SKM-1 (cell line): Measurements from ENCODE around the gene CSNK1A1.
"Not testable (repeated sequence)": the region's sequence is repeated elsewhere in the genome, so short reads cannot be mapped to it uniquely, and the experiment has no call there.

Experiments used
- DNase-seq: peaks from one replicate; lab custom pipeline; 2025; ENCODE audit not compliant: unreplicated experiment; lab: John Stamatoyannopoulos, UW

Gene CSNK1A1

DNA sequence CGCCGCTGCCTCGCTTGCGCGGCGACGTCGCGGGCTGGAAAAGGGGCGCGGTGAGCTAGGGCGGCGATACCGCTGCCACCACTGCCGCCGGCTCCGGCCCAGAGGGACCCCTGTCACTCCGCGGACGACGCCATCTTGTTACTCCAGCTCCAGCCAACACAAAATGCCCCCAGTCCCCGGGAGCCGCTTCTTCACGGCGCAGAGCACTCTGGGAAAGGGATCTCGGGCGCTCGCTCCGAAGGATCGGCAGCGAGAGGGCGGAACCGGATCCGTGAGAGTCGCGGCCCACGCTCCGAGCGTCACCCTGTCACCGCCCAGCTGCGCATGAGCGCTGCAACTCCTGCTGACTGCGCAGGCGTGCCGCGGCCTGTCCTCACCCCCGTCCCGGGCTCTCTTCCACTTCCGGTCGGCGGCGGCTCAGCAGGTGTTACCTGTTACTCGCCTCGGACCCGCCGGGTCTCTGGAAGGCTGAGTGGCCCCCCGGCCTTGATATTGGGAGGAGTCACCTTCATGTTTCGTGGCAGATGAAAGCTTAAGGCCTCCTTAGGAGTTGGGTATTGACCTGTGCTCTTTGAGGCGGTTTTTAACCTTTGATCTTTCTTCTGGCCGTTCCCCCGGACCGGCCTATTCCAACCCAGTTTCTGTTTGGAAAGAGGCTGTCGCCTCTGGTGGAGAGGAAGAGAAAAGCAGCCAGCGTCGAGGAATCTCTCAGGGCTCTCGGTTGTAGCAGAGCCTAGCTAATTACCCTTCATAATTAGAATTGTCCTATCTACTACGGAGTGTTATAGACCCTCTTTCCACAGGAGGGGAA, at the start of gene CSNK1A1:
Gene CSNK1A1 (minus strand): TSS at position 213 of the 811 bp plus-strand sequence. CDS start 475 bp downstream, outside the sequence.
- DNase-seq = peak; percentile 94

DNA sequence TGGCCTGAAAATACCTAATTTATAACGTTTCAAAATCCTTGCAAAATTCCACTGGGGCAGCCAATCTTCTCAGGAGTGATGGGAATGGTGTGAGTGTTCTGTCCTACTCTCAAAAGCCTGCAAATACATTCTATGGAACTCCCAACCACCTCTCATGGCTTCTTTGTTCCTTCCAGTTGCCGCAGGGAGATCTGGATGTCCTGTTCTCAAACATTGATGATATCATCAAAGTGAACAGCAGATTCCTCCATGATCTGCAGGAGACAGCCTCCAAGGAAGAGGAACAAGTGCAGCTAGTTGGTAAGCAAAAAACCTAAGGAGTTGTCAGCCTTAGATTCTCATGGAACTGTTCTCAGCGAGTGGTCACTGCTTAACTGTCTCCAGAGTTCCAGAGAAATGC, 49.7 kb upstream of the CSNK1A1 start:
- no peak for DNase-seq

- DNase-seq = no peak
Measured at GRCh38 chr5:149599375-149599774, 48.1 kb upstream of the CSNK1A1 start.

GRCh38 chr5:149598966-149599365, 47.7 kb upstream of the CSNK1A1 start:
- DNase-seq = no peak

DNA sequence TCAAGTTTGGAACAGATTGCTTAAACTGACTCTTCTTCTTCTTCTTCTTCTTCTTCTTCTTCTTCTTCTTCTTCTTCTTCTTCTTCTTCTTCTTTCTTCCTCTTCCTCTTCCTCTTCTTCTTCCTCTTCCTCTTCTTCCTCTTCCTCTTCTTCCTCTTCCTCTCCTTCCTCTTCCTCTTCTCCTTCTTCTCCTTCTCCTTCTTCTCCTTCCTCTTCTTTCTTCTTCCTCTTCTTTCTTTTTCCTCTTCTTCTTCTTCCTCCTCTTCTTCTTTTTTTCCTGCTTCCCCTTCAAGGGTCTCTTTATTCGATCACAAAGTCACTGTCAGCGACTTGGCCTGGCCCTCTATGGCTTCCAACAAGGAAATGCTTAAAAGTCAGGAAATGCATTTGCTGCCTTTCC, 47.0 kb upstream of the CSNK1A1 start:
- not testable (repeated sequence) for DNase-seq

GRCh38 chr5:149597618-149598017, 46.4 kb upstream of the CSNK1A1 start:
- DNase-seq = no peak

GRCh38 chr5:149596712-149597111, 45.5 kb upstream of the CSNK1A1 start:
- no peak for DNase-seq

DNA sequence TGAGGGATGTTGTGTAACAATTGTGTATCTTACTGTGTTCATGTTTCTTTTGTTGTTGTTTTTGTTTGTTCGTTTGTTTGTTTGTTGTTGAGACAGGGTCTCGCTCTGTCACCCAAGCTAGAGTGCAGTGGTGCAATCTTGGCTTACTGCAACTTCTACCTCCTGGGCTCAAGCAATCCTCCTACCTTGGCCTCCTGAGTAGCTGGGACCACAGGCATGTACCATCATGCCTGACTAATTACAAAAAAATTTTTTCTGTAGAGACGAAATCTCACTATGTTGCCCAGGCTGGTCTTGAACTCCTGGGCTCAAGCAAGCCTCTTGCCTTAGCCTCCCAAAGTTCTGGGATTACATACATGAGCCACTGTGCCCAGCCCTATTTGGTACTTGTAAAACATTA, 43.9 kb upstream of the CSNK1A1 start:
- not testable (repeated sequence) for DNase-seq

GRCh38 chr5:149594206-149594895, 43.1 kb upstream of the CSNK1A1 start:
- no peak for DNase-seq

DNA sequence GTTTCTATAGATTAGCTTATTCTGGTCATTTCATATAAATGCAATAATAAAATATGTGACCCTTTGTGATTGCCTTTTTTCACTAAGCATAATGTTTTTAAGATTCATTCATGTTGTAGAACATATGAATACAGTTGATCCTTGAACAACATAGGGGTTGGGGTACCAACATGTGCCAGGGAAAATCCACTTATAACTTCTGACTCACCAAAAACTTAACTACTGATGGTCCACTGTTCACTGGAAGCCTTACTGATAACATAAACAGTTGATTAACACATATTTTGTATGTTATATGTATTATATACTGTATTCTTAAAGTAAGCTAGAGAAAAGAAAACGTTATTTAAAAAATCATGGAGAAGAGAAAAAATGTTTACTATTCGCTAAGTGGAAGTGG, 42.1 kb upstream of the CSNK1A1 start:
- DNase-seq = no peak

DNA sequence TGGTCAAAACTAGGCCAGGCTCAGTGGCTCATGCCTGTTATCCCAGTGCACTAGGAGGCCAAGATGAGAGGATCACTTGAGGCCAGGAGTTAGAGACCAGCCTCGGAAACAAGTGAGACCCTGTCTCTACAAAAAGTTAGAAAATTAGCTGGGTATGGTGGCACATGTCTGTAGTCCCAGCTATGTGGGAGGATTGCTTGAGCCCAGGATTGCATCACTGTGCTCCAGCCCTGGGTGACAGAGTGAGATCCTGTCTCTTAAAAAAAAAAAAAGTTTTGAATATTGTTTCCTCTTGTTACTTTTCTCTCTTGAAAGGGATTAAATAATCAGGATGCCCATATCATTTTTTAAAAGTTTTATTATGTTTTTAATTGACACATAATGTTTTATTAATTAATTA, 37.7 kb upstream of the CSNK1A1 start:
- no peak for DNase-seq

DNA sequence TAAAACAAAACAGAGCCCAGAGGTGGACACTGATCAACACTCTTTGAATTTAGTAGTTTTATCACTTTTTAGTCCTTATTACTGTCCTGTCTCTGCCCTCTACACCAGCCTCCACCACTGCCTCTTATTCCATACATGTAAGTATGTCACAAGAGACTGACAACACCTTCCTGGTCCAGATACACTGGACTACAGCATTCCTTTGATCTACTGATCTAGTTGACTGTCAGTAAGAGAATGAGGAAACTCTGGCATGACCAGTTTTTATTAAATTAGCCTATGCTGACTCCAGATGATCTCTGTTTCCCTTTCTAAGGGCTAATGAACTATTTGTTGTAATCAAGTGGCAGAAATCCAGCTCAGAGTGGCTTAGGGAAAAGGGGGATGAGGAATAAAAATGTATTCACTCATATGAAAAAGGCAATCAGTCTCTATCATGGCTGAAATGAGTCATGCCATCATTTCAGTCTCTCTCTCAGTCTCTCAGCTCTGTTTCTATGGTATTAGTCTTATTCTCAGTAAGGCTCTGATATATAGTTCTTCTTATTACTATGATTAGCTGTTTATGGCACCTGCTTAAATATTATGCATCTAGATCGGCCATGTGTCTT, 35.6 kb upstream of the CSNK1A1 start:
- DNase-seq = no peak

- DNase-seq = no peak
Measured at GRCh38 chr5:149585910-149586309, 34.7 kb upstream of the CSNK1A1 start.

DNA sequence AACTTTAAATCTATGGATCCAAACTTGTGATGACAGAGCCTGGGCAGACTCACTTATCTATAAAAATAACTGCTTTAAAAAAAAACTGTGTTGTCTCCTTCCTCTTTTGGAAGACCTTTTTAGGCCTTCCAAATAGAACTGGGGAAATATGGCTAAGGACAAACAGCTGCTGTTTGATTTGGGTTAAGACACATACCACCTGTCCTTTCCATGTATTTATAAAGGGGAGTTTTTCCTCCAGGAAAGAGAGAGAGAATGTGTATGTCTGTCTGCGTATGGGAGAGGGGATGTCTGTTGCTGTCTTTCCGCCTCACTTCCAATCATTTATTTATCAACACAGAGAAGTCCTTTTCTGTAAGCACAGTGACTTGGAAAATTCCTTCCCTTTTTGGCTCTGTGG, 32.9 kb upstream of the CSNK1A1 start:
- no peak for DNase-seq

GRCh38 chr5:149583394-149583793, 32.2 kb upstream of the CSNK1A1 start:
- no peak for DNase-seq

DNA sequence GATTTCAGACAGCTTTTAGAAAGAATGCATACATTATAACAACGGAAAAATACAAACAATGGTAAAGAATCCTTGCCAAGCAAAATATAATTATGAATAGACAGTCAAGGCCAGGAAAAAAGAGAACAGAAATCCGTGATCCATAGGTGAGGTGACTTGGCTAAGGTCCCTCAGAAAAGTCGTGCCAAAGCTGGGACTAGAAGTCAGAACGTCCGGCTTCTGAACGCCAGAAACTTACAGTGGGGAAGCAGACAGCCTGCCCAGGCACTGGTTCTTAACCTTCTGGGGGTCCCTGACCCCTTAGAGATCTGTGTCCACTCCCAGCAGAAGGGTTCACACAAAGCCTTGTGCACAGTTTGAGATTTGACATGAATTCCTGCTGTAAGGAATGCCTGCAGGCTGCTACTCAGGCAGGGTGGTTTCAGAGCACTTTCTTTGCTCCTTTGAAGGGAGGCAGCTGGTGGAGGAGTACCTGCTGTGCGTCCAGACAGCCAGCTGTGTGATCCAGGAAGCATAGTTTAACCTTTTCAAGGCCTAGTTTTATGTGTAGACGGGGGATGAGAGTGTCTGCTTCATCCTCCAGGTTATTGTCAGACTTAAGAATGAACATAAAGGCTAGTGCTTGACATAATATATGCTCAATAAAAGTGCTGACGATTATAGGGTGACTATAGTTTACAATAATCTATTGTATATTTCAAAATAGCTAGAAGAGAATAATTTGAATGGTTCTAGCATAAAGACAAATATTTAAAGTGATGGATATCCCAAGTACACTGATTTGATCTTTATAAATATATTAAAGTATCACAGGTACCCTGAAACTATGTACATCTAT, 30.9 kb upstream of the CSNK1A1 start:
- DNase-seq = no peak

- DNase-seq = no peak
Measured at GRCh38 chr5:149581192-149581861, 30.1 kb upstream of the CSNK1A1 start, which contains the start of gene ARHGEF37. ARHGEF37 (plus strand) TSS chr5:149581498; CDS start chr5:149597770, 16,272 bp downstream.

DNA sequence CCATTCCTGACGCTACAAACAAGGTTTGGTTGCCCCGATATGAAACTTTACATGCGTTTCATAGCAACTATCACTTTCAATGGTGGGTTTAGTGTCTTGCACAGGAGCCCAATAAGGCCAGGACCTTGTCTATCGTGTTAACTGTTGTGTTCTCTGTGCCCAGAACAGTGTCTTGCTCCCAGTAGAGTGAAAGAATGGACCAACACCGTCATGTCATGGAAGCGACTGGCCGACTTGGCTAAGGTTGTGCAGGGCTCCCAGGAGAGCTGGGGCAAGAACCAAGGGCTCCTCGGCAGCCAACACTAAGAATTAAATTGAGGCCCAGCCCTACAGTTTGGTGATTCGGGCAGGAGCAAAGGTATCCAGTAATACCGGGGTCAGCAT, 29.6 kb upstream of the CSNK1A1 start:
- no peak for DNase-seq

DNA sequence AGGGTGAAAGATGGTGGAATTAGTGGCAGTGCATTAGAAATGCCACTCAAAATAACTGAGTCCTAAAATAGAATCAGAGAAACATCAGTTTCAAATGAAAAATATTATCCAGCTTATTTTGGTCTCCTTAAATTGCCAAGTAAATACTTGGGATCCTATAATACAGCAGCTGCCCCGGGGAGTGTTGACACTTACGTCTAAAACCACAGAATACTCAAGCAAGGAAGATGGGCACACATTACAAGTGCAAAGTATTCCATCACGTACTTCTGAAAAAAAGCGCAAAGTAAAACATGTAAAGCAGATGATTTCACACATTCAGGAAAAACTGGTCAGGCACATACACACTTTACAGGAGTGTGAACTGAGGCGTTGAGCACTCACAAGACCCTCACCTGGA, 27.7 kb upstream of the CSNK1A1 start:
- DNase-seq = no peak

DNA sequence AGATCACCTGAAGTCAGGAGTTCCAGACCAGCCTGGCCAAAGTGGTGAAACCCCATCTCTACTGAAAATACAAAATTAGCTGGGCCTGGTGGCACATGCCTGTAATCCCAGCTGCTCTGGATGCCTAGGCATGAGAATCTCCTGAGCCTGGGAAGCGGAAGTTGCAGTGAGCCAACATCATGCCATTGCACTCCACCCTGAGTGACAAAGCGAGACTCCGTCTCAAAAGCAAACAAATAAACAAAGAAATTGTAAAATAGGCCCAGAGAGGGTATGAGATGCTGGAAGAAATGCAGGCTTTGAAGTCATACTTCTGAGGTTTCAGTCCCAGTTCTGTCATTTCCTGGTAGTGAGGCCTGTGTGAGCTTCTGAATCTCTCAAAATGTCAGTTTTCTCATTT, 24.8 kb upstream of the CSNK1A1 start:
- no peak for DNase-seq

GRCh38 chr5:149575131-149575530, 23.9 kb upstream of the CSNK1A1 start:
- DNase-seq = no peak
